Stomach (tissue), 4 donors: ENCODE results near the gene VDAC1.

ENCODE experiments used
- POLR2A ChIP-seq, 4 donors: fragments of 450-650 bp; IDR thresholded peaks; one replicate each; pipeline ENCODE4 v1.6.1; 2016; ENCODE audit warnings: antibody characterized with exemption in 4 of 4, control low read depth in 2 of 4, mild to moderate bottlenecking in 1 of 4, moderate library complexity in 1 of 4
- POLR2AphosphoS5 ChIP-seq, 3 donors: sonication (generic); formaldehyde crosslinking; IDR thresholded peaks; one replicate each; pipeline ENCODE4 v1.6.1; 2016; ENCODE audit warnings: antibody characterized with exemption in 3 of 3
- TF ChIP-seq, protein P1 (sequence below), 7 experiments: fragments of 450-650 bp in 4 of 7; fragments of 200-600 bp in 3 of 7; sonication (generic) in 3 of 7; IDR thresholded peaks; one replicate each; pipeline ENCODE4 v1.5.1; 2016 to 2019; ENCODE audit warnings: antibody characterized with exemption in 7 of 7, control low read depth in 2 of 7, mild to moderate bottlenecking in 1 of 7

GRCh38 chr5:134007581-134008265 is 2.9 kb upstream of the VDAC1 start:
- TF ChIP-seq, protein P1, sequence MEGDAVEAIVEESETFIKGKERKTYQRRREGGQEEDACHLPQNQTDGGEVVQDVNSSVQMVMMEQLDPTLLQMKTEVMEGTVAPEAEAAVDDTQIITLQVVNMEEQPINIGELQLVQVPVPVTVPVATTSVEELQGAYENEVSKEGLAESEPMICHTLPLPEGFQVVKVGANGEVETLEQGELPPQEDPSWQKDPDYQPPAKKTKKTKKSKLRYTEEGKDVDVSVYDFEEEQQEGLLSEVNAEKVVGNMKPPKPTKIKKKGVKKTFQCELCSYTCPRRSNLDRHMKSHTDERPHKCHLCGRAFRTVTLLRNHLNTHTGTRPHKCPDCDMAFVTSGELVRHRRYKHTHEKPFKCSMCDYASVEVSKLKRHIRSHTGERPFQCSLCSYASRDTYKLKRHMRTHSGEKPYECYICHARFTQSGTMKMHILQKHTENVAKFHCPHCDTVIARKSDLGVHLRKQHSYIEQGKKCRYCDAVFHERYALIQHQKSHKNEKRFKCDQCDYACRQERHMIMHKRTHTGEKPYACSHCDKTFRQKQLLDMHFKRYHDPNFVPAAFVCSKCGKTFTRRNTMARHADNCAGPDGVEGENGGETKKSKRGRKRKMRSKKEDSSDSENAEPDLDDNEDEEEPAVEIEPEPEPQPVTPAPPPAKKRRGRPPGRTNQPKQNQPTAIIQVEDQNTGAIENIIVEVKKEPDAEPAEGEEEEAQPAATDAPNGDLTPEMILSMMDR (IDR thresholded peaks at IDR 0.05) = no peak
- no peak for TF ChIP-seq POLR2AphosphoS5 (IDR thresholded peaks at IDR 0.05)
- no peak for TF ChIP-seq POLR2A (IDR thresholded peaks at IDR 0.05)
